Right ventricle myocardium superior (tissue), 1 donor: Measurements from ENCODE around the gene LRIG1. TPM values are rescaled to one million over a fixed set of nuclear protein-coding genes. Genes with fewer than 3 reads are reported as not detected.

ENCODE experiments used
- ATAC-seq: fragments of 200-7000 bp; cut with Tn5 transposase; one replicate; pipeline ENCODE4 v1.9.1; 2020; ENCODE audit warnings: mild to moderate bottlenecking; ENCODE audit not compliant: poor library complexity
- DNase-seq: peaks from one replicate; pipeline ENCODE4 v3.0.0-alpha.2; 2020
- intact Hi-C: fragments of 100-400 bp; cut with DNase I; formaldehyde crosslinking; loops from one replicate; pipeline ENCODE4 v1.11.2; 2022
- total RNA-seq: library from RNA; stranded (reverse); fragmentation: NEBNext Ultra II Directional; extraction: Animal tissue kit (Norgen Biotek cat#: 25700); gene quantifications from one replicate; pipeline ENCODE4 v1.2.1, GENCODE V29; 2021
- donor health status: DM: no; HTN: yes; CAD: no; lungs with severe emphysema.

LRIG1 gene
- total RNA-seq, 1 donor from 2014 or later: 93.9 TPM

GRCh38 chr3:66363148-66363547 lies 137.7 kb downstream of the LRIG1 start:
- DNase-seq (no peak), ATAC-seq (no peak)
- intact Hi-C loops: no loop called here

DNA sequence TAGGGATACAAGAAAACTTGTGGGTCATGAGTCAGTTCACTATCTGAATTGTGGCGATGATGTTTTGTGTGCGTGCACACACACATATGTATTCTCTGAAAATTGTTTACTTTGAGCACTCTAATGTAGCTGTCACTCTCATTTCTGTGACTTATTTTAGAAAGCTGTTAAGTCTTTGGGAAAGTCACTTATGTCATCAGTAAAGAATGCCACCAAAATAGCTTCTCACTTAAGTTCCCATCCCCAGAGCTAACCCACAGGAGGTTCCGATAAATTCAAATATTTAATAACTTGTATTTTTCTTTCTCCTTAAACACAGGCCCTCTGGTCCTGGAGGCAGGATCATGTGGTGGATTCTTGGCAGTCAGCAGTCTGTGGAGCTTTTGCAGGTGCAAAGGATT lies 138.3 kb downstream of the LRIG1 start:
- no peak for DNase-seq
- intact Hi-C loops: no loop called here
- ATAC-seq: peak; percentile 37

DNA sequence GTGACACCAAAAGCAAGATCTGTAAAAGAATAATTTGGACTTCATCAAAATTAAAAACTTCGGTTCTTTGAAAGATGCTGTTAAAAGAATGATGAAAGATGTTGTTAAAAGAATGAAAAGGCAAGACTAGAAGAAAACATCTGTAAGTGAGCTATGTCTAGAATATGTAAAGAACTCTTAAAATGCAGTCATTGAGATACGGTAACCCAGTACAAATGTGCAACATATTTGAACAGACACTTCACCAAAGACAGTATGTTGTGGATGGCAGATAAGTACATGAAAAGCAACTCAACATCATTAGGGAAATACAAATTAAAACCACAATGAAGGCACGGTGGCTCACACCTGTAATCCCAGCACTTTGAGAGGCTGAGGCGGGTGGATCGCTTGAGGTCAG lies 139.5 kb downstream of the LRIG1 start:
- ATAC-seq: no peak
- no peak for DNase-seq
- intact Hi-C loops: no loop called here

DNA sequence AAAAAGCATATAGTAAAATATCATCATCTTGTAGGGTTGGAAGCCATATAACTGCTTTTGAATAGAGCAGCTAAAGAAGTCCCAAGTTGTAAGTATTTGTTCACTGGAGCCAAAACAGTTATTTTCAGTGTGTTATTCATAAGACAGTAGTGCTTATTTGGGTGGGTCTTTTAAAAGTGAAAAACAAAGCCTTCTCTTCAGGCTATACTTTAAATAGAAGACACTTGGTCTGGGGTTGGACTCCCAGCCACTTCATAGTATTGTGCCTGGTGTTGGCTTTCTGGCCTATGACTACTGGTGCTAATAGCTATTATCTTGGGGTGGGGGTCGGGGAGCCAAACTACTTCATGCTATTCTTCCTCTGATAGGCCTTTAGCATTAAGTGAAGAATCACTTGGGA lies 144.8 kb downstream of the LRIG1 start:
- DNase-seq: no peak
- no peak for ATAC-seq
- intact Hi-C loops: no loop called here

GRCh38 chr3:66355394-66355793 lies 145.4 kb downstream of the LRIG1 start:
- no peak for ATAC-seq
- no peak for DNase-seq
- intact Hi-C loops: no loop called here

GRCh38 chr3:66354001-66354400 lies 146.8 kb downstream of the LRIG1 start:
- DNase-seq (no peak), ATAC-seq (no peak)
- intact Hi-C loops: no loop called here

GRCh38 chr3:66353530-66353929 lies 147.3 kb downstream of the LRIG1 start:
- DNase-seq (no peak), ATAC-seq (peak; percentile 85)
- intact Hi-C loops: no loop called here

DNA sequence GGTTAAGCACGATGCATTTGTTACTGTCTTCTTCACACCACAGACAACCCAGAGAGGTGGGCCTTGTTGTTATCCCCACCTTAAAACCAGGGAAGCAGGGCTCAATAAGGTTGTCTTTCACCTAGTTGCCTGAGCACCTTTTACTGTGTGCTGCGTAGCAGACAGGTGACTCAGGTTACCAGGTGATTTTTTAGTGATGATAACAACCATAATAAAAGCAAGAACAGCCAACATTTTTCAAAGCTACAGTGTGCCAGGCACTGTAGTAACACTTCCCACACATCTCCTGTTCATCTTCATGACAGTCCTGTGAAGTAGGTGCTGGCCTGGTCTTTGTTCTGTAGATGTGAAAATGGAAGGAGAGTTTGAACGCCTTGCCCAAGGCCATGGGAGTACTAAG lies 147.8 kb downstream of the LRIG1 start:
- intact Hi-C loops: no loop called here
- no peak for ATAC-seq
- DNase-seq: no peak

- intact Hi-C loops: no loop called here
- DNase-seq: no peak
- no peak for ATAC-seq
These were observed 150.2 kb downstream of the LRIG1 start for GRCh38 chr3:66350601-66351000.

- DNase-seq (no peak), ATAC-seq (peak; percentile 77)
- intact Hi-C loops: no loop called here
These were observed 152.1 kb downstream of the LRIG1 start for GRCh38 chr3:66348704-66349103.

DNA sequence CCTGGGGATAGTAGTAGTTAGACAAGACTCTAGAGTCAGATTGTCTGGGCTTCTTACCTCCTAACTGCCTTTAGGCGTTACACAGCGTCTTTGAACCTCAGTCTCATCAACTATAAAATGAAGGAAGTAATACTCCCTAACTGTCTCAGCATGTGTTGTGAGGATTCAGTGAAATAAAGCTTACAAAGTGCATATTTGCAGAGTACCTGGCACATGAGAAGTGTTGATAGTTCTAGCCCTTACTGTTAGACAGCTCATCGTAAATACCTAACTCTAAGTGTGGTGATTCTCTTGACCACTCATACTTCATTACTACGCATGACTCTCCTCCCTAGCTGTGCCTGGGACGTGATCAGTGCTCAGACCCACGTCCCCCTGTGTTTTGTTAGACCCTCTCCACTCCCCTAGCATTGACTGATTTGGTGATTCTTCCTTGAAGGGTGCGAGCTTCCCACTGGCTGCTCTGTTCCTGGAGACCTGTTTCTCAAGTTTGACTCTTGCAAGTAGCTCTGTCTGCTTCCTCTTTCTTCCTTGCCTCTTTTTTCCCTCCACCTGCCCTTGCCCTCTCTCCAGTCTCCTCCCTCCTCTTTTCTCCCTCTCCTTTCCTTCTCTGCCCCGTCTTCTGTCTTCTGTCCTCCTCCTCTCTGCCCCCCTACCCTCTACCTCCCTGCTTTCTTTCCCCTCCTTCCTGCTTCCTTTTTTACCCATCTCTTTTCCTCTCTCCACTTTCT lies 155.8 kb downstream of the LRIG1 start:
- ATAC-seq (no peak), DNase-seq (no peak)
- intact Hi-C loops: no loop called here

DNA sequence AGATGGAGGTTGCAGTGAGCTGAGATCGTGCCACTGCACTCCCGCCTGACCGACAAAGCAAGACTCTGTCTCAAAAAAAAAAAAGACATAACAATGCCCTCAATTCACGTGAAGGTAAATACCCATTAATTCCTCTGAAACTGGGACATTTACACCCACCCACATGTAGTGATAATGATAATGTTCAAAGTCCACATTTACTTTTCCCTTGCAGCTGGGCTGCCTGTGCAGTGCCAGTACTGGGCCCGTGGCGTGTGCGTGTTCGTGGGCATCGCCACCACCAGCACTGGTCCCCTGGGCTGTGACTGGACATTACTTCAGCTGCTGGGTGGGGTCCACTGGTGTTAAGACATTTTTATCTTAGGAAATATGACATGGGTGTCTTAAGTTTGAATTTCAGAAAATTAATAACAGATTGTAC lies 156.4 kb downstream of the LRIG1 start:
- DNase-seq (no peak), ATAC-seq (no peak)
- intact Hi-C loops: no loop called here

DNA sequence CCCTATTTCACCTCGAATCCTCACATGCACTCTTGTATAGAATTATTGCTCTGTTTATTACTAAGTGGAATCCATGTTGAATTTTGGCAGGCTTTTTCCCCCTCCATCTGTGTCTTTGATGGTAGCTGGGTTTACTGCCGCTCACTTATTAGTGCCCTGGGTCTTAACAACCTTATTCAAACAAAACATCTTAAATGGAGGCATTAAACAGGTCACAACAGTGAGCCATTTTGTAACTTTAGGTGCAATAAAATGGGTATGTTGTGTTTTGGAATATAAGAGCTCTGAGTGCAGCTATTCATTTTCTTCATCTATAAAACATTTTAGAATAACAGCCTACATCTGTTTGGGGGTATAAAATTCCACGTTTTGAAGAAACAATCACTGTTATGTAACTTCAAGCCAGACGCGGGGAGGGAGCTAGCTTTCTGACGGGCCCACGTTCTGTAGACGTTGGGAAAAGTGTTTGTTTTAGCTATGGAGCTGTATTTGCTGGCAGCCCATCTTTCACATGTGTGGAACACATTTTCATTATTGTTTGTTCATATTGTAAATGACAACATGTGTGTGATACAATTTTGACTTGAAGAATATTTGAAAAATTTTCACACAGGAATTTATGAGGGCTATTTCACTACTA lies 158.0 kb downstream of the LRIG1 start:
- DNase-seq (no peak), ATAC-seq (no peak)
- intact Hi-C loops: no loop called here

- no peak for DNase-seq
- intact Hi-C loops: no loop called here
- no peak for ATAC-seq
These were observed 161.9 kb downstream of the LRIG1 start for GRCh38 chr3:66338927-66339326.

- no peak for DNase-seq
- no peak for ATAC-seq
These were observed 164.5 kb downstream of the LRIG1 start for GRCh38 chr3:66336333-66336766.

DNA sequence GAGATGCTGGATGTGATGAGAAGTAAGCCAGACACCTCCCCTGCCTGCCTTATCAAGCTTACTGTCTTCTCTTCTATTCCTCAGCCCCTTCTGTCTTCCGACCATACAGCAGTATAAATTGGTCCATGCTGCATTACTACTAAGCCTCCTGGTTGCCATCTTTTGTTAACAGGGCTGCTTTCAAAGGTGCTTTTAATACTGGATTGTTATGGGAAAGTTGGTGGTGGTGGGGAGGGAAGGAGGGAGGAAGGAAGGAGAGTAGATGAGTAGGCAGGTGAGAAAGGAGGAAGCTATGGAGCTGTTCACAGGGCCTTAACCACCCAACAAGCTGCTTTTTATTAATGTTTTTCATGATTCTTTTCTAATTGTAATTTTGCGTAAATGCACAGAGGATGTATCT lies 165.2 kb downstream of the LRIG1 start:
- DNase-seq: no peak
- intact Hi-C loops: no loop called here

More at GRCh38 chr3:66336333-66336766, 164.5 kb downstream of the LRIG1 start:
- intact Hi-C loops: no loop called here

More for the DNA sequence above, 165.2 kb downstream of the LRIG1 start:
- ATAC-seq: no peak
